ENCODE data around the gene KCTD15.

DNA sequence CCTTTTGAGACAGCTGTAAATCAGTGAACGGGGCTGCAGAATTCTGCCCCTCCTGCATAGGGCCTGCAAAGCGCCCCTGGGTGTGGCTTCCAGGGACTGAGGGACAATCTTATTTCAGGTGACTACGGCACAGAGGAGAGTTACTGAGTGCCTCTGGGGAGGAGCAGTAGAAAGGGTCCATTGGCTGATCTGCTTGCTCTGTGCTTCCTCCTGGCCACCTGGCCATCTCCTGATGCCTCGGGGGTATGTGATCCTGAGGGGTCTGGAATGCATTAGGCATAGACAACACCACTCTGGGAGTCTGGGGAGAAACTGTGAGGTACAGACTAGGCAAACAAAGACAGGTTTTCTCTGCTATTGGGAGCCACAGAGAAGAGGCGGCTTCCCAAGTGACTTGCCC is 2.8 kb downstream of the KCTD15 start:
- TF ChIP-seq, protein P1, sequence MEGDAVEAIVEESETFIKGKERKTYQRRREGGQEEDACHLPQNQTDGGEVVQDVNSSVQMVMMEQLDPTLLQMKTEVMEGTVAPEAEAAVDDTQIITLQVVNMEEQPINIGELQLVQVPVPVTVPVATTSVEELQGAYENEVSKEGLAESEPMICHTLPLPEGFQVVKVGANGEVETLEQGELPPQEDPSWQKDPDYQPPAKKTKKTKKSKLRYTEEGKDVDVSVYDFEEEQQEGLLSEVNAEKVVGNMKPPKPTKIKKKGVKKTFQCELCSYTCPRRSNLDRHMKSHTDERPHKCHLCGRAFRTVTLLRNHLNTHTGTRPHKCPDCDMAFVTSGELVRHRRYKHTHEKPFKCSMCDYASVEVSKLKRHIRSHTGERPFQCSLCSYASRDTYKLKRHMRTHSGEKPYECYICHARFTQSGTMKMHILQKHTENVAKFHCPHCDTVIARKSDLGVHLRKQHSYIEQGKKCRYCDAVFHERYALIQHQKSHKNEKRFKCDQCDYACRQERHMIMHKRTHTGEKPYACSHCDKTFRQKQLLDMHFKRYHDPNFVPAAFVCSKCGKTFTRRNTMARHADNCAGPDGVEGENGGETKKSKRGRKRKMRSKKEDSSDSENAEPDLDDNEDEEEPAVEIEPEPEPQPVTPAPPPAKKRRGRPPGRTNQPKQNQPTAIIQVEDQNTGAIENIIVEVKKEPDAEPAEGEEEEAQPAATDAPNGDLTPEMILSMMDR (conservative IDR thresholded peaks at IDR 0.05; ENCODE audit: low read depth, low read length): no peak
- TF ChIP-seq POLR2A (IDR thresholded peaks at IDR 0.05; ENCODE audit: low read depth, low read length) (no peak), MAZ (IDR thresholded peaks at IDR 0.05; ENCODE audit: borderline replicate concordance, low read depth, low read length) (no peak), BHLHE40 (IDR thresholded peaks at IDR 0.05; ENCODE audit: low read depth, low read length) (no peak), MXI1 (IDR thresholded peaks at IDR 0.05; ENCODE audit: borderline replicate concordance, low read depth, low read length) (no peak), CEBPB (IDR thresholded peaks at IDR 0.05; ENCODE audit: low read depth, low read length) (no peak), RAD21 (IDR thresholded peaks at IDR 0.05; ENCODE audit: low read length) (no peak), SMC3 (IDR thresholded peaks at IDR 0.05; ENCODE audit: low read depth, low read length) (no peak), CHD1 (IDR thresholded peaks at IDR 0.05; ENCODE audit: low read depth, low read length) (no peak), RCOR1 (IDR thresholded peaks at IDR 0.05; ENCODE audit: insufficient replicate concordance, low read length) (no peak), NFE2L2 (IDR thresholded peaks at IDR 0.05; ENCODE audit: low read depth, low read length) (no peak), MAFK (IDR thresholded peaks at IDR 0.05; ENCODE audit: low read depth, low read length) (no peak), RFX5 (IDR thresholded peaks at IDR 0.05; ENCODE audit: low read depth, low read length) (no peak)
- TF ChIP-seq, protein P2, sequence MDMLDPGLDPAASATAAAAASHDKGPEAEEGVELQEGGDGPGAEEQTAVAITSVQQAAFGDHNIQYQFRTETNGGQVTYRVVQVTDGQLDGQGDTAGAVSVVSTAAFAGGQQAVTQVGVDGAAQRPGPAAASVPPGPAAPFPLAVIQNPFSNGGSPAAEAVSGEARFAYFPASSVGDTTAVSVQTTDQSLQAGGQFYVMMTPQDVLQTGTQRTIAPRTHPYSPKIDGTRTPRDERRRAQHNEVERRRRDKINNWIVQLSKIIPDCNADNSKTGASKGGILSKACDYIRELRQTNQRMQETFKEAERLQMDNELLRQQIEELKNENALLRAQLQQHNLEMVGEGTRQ (IDR thresholded peaks at IDR 0.05; ENCODE audit: low read depth, low read length): no peak

Measured in IMR-90 (cell line).